Measurements from ENCODE around the gene LAMA5. TPM values are rescaled to one million over a fixed set of nuclear protein-coding genes. Genes with fewer than 3 reads are reported as not detected.
A peak's percentile ranks its signal among the peaks of the same experiment; 100 is the strongest.

The LAMA5 gene
- polyA plus RNA-seq, 1 donor (not counting 4 experiments of a cell fraction or from before 2014, with no cell fraction given), result 8.7 TPM

DNA sequence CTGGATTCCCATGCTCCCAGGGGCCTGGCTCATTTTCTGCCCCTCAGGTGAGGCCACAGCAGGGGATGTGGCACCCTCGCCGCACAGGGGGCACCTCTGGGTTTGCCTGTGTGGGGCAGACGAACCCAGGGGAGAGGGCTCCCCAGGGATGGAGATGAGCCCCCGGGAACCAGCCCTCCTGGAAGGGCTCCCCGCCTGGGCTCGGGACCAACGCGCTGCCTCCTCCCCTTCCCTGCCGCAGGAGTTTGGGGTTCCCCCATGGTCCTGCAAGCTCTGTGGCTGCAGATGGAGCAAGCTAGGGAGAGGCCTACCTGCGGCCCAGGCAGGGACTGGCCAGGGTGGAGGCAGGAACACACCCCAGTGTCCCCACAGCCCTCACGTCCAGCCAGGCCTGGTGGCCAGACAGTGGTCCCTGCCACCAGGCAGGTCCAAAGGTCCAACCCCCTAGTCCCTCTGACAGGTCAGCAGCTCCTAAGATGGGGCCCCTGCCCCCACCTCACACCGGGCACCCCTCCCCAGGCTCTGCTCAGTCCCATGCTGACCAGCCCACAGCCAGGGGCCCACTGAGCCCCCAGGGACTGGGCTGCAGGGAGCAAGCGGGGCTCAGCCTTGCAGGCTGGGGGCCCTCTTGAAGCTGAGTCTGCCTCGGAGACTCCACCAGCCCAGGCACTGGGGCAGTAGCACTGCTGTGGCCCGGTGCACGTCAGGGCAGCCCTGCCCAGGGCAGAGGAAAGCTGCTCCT lies 13.7 kb downstream of the LAMA5 start:
- no peak for DNase-seq (ENCODE audit: low read depth, low spot score)
- no peaks in the 10 kb centered on the region for H3K9me3 ChIP-seq (ENCODE audit: control insufficient read depth, low read depth, low read length)
- no peak overlapping the region for H3K27ac ChIP-seq (ENCODE audit: control insufficient read depth, insufficient read depth, low read length)
- H3K79me2 ChIP-seq (ENCODE audit: control insufficient read depth, insufficient read depth, low read length), result peaks cover 48% of the 10 kb centered on the region
- no peaks in the 10 kb centered on the region for H3K27me3 ChIP-seq (ENCODE audit: control insufficient read depth, extremely low read depth, insufficient read depth, low read length)
- no peak for FAIRE-seq
- TF ChIP-seq, protein P1, sequence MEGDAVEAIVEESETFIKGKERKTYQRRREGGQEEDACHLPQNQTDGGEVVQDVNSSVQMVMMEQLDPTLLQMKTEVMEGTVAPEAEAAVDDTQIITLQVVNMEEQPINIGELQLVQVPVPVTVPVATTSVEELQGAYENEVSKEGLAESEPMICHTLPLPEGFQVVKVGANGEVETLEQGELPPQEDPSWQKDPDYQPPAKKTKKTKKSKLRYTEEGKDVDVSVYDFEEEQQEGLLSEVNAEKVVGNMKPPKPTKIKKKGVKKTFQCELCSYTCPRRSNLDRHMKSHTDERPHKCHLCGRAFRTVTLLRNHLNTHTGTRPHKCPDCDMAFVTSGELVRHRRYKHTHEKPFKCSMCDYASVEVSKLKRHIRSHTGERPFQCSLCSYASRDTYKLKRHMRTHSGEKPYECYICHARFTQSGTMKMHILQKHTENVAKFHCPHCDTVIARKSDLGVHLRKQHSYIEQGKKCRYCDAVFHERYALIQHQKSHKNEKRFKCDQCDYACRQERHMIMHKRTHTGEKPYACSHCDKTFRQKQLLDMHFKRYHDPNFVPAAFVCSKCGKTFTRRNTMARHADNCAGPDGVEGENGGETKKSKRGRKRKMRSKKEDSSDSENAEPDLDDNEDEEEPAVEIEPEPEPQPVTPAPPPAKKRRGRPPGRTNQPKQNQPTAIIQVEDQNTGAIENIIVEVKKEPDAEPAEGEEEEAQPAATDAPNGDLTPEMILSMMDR (optimal IDR thresholded peaks at IDR 0.05 in 1 of 3, IDR thresholded peaks at IDR 0.05 in 1 of 3, conservative IDR thresholded peaks at IDR 0.05 in 1 of 3; ENCODE audit: extremely low read depth in 1 of 3, insufficient read depth in 2 of 3, low read length in 3 of 3), result no peak
- TF ChIP-seq EZH2 (IDR thresholded peaks at IDR 0.05; ENCODE audit: low read length), result no peak
- peaks cover 7 to 18% of the 10 kb centered on the region in 2 experiments for H3K36me3 ChIP-seq (ENCODE audit: control insufficient read depth in 2 of 2, extremely low read depth in 1 of 2, insufficient read depth in 2 of 2, low read length in 2 of 2)
- peak overlapping the region; percentile 43 for H3K9ac ChIP-seq (ENCODE audit: control insufficient read depth, extremely low read depth, insufficient read depth, low read length)
- H3K9me1 ChIP-seq (ENCODE audit: control insufficient read depth, extremely low read depth, insufficient read depth, low read length), result no peaks in the 10 kb centered on the region
- peaks cover 7% of the 10 kb centered on the region for H4K20me1 ChIP-seq (ENCODE audit: control insufficient read depth, extremely low read depth, insufficient read depth, low read length)
- H3K4me3 ChIP-seq (ENCODE audit: control insufficient read depth in 2 of 3, extremely low read depth in 1 of 3, insufficient read depth in 2 of 3, low read depth in 1 of 3, low read length in 3 of 3), result no peak overlapping the region
- H3K4me1 ChIP-seq (ENCODE audit: control insufficient read depth, extremely low read depth, insufficient read depth, low read length), result peaks cover 83% of the 10 kb centered on the region
- no peak overlapping the region for H3K4me2 ChIP-seq (ENCODE audit: control insufficient read depth, extremely low read depth, insufficient read depth, low read depth, low read length)
- dilution Hi-C loops (cut with MboI; ENCODE audit: extremely low pct_ligation_motif_present, low sequenced_read_pairs), result no loop called here
- H2AFZ ChIP-seq (ENCODE audit: control insufficient read depth, low read length), result no peak overlapping the region

DNA sequence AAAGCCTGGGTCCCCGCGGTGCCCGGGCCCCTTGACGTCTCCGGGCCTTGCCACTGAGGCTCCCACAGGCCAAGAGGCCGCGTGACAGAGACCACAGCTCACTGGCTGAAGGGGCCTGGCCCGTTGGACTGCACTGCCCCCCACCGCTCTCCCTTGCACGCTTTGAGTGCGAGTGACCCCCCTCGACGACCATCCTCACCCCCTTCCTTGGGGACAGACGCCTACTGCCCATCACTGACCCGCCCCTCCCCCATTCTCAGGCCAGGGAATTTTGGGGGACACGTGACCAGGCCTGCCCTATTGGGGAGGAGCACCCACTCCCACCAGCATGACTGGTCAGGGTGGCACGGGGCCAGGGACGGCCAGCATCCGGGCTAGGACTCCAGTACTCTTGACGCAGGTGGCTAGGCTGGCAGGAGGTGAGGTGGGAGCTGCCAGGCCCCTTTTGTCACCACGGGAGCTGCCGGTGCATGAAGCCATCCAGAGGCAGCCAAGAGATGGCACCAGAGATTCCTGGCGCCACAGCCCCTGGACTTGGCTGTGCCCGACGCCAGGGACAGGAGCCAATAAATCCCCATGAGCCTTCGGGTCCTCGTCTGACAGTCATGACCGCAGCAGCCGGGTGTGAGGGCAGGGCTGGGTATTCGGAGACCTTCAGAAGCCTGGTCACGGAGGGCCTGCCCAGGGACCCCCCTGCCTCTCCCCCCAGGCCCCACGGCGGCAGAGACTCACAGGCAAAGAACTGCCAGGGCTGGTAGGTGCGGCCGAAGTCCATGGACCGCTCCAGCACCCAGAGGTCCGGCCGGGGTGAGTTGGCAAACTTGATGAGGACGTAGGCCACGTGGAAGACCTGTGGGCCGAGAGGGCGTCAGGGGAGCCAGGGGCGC lies 14.5 kb downstream of the LAMA5 start:
- Histone ChIP-seq H3K9me1 (ENCODE audit: control insufficient read depth, extremely low read depth, insufficient read depth, low read length) (no peaks in the 10 kb centered on the region), H2AFZ (ENCODE audit: control insufficient read depth, low read length) (no peak overlapping the region), H3K27ac (ENCODE audit: control insufficient read depth, insufficient read depth, low read length) (no peak overlapping the region), H3K36me3 (ENCODE audit: control insufficient read depth in 2 of 2, extremely low read depth in 1 of 2, insufficient read depth in 2 of 2, low read length in 2 of 2) (peaks cover 7 to 23% of the 10 kb centered on the region in 2 experiments), H3K4me3 (ENCODE audit: control insufficient read depth in 2 of 3, extremely low read depth in 1 of 3, insufficient read depth in 2 of 3, low read depth in 1 of 3, low read length in 3 of 3) (no peak overlapping the region), H3K4me2 (ENCODE audit: control insufficient read depth, extremely low read depth, insufficient read depth, low read depth, low read length) (no peak overlapping the region), H3K4me1 (ENCODE audit: control insufficient read depth, extremely low read depth, insufficient read depth, low read length) (peaks cover 75% of the 10 kb centered on the region), H3K9me3 (ENCODE audit: control insufficient read depth, low read depth, low read length) (no peaks in the 10 kb centered on the region), H3K79me2 (ENCODE audit: control insufficient read depth, insufficient read depth, low read length) (peaks cover 40% of the 10 kb centered on the region), H3K27me3 (ENCODE audit: control insufficient read depth, extremely low read depth, insufficient read depth, low read length) (no peaks in the 10 kb centered on the region), H4K20me1 (ENCODE audit: control insufficient read depth, extremely low read depth, insufficient read depth, low read length) (no peaks in the 10 kb centered on the region), H3K9ac (ENCODE audit: control insufficient read depth, extremely low read depth, insufficient read depth, low read length) (peak overlapping the region; percentile 43)
- TF ChIP-seq, protein P1 (optimal IDR thresholded peaks at IDR 0.05 in 1 of 3, IDR thresholded peaks at IDR 0.05 in 1 of 3, conservative IDR thresholded peaks at IDR 0.05 in 1 of 3; ENCODE audit: extremely low read depth in 1 of 3, insufficient read depth in 2 of 3, low read length in 3 of 3), result peak; percentile 28 to 58 (median 39)
- no peak for TF ChIP-seq EZH2 (IDR thresholded peaks at IDR 0.05; ENCODE audit: low read length)
- dilution Hi-C loops (cut with MboI; ENCODE audit: extremely low pct_ligation_motif_present, low sequenced_read_pairs), result no loop called here
- no peak for FAIRE-seq
- DNase-seq (ENCODE audit: low read depth, low spot score), result no peak

All from keratinocyte (primary cell).